T-helper 9 cell (primary cell): ENCODE measurements around the gene EXOC3.

ENCODE experiments used
- DNase-seq: peaks from one replicate; pipeline ENCODE4 v3.0.0-alpha.2; 2020

Gene EXOC3

GRCh38 chr5:427415-428087, 15.4 kb upstream of the EXOC3 start:
- DNase-seq = no peak

GRCh38 chr5:428219-428618, 14.8 kb upstream of the EXOC3 start:
- DNase-seq = no peak

- DNase-seq = no peak
Observed at GRCh38 chr5:428754-429452, 14.1 kb upstream of the EXOC3 start.

GRCh38 chr5:429453-430188, 13.4 kb upstream of the EXOC3 start:
- DNase-seq = no peak

GRCh38 chr5:430214-430925, 12.6 kb upstream of the EXOC3 start:
- DNase-seq = no peak

GRCh38 chr5:431001-431710, 11.8 kb upstream of the EXOC3 start:
- DNase-seq = no peak

- no peak for DNase-seq
Observed at GRCh38 chr5:431711-432050, 11.3 kb upstream of the EXOC3 start.

- no peak for DNase-seq
Observed at GRCh38 chr5:432201-432927, 10.6 kb upstream of the EXOC3 start.

- DNase-seq = no peak
Observed at GRCh38 chr5:432928-433791, 9.8 kb upstream of the EXOC3 start.

GRCh38 chr5:433836-434235, 9.1 kb upstream of the EXOC3 start:
- no peak for DNase-seq

- no peak for DNase-seq
Observed at GRCh38 chr5:434443-435146, 8.4 kb upstream of the EXOC3 start.

- DNase-seq = no peak
Observed at GRCh38 chr5:435156-435790, 7.7 kb upstream of the EXOC3 start.

- no peak for DNase-seq
Observed at GRCh38 chr5:435961-436640, 6.9 kb upstream of the EXOC3 start.

- no peak for DNase-seq
Observed at GRCh38 chr5:436641-436975, 6.4 kb upstream of the EXOC3 start.

GRCh38 chr5:437281-437771, 5.7 kb upstream of the EXOC3 start:
- no peak for DNase-seq

GRCh38 chr5:438481-438981, 4.4 kb upstream of the EXOC3 start:
- DNase-seq = no peak

GRCh38 chr5:439181-439580, 3.8 kb upstream of the EXOC3 start:
- no peak for DNase-seq

- no peak for DNase-seq
Observed at GRCh38 chr5:439636-440035, 3.3 kb upstream of the EXOC3 start.
